B cell (primary cell): ENCODE data around the gene AOC3. TPM values are rescaled to one million over a fixed set of nuclear protein-coding genes. Genes with fewer than 3 reads are reported as not detected.

Source experiments
- ATAC-seq: fragments of 200-7000 bp; cut with Tn5 transposase; one replicate; pipeline ENCODE4 v1.10.0; 2021; ENCODE audit warnings: low read depth, mild to moderate bottlenecking, moderate number of reproducible peaks, moderate library complexity
- CTCF ChIA-PET: fragments of 350-600 bp; sonication (Branson Sonifier 250); formaldehyde crosslinking; loops from one replicate; lab custom pipeline; 2021; ENCODE audit warnings: antibody characterized with exemption, inconsistent platforms; lab: Charles Lee
- POLR2A ChIA-PET: fragments of 350-600 bp; sonication (Branson Sonifier 250); formaldehyde crosslinking; loops from one replicate; lab custom pipeline; 2021; ENCODE audit warnings: antibody characterized with exemption; lab: Charles Lee
- DNase-seq: peaks from one replicate; pipeline ENCODE4 v3.0.0; 2013
- H2AFZ ChIP-seq: 2 replicates; pipeline ENCODE4 v1.6.1; 2012; ENCODE audit warnings: mild to moderate bottlenecking, low read depth, low read length; ENCODE audit not compliant: insufficient read depth, poor library complexity, severe bottlenecking
- H3K27ac ChIP-seq, 2 donors: 1 replicate in 1 of 2; 2 replicates in 1 of 2; pipeline ENCODE4 v1.5.1; 2012 to 2013; ENCODE audit warnings: low read length in 2 of 2, mild to moderate bottlenecking in 2 of 2, moderate library complexity in 1 of 2
- H3K27me3 ChIP-seq, 4 experiments: fragments of 200-600 bp in 1 of 4; sonication (generic) in 1 of 4; replicated peaks in 1 of 4; 1 replicate in 2 of 4; 2 replicates in 2 of 4; pipeline versions ENCODE4 v1.6.1 to v1.7.0; 2013 to 2016; ENCODE audit warnings: low read length in 3 of 4, mild to moderate bottlenecking in 2 of 4, mixed read lengths in 1 of 4, moderate library complexity in 1 of 4; ENCODE audit not compliant: insufficient read depth in 4 of 4, control insufficient read depth in 3 of 4; ENCODE audit errors: control extremely low read depth in 1 of 4
- H3K36me3 ChIP-seq, 2 experiments: replicated peaks in 1 of 2; 1 replicate in 1 of 2; 2 replicates in 1 of 2; pipeline versions ENCODE4 v1.6.1 to v1.7.1; 2013; ENCODE audit warnings: low read length in 1 of 2; ENCODE audit not compliant: insufficient read depth in 2 of 2, control insufficient read depth in 1 of 2; ENCODE audit errors: control extremely low read depth in 1 of 2, extremely low read depth in 1 of 2
- H3K4me1 ChIP-seq, 2 donors: fragments of 200-600 bp in 1 of 2; sonication (generic) in 1 of 2; 1 replicate in 1 of 2; 2 replicates in 1 of 2; pipeline versions ENCODE4 v1.5.1 to v1.6.1; 2013 to 2017; ENCODE audit warnings: low read length in 2 of 2; ENCODE audit not compliant: control insufficient read depth in 2 of 2, insufficient read depth in 2 of 2
- H3K4me2 ChIP-seq: replicated peaks from 2 replicates; pipeline ENCODE3; 2012; ENCODE audit warnings: mild to moderate bottlenecking, low read depth, low read length; ENCODE audit not compliant: poor library complexity, severe bottlenecking
- H3K4me3 ChIP-seq, 5 experiments: fragments of 200-600 bp in 1 of 5; sonication (generic) in 1 of 5; 1 replicate in 3 of 5; 2 replicates in 2 of 5; pipeline versions ENCODE4 v1.5.1 to v1.7.0; 2011 to 2016; ENCODE audit warnings: low read length in 4 of 5, mild to moderate bottlenecking in 4 of 5, low read depth in 2 of 5, control low read depth in 1 of 5, moderate library complexity in 1 of 5; ENCODE audit not compliant: insufficient read depth in 1 of 5; ENCODE audit errors: control extremely low read depth in 1 of 5, extremely low read depth in 1 of 5
- H3K79me2 ChIP-seq: fragments of 200-600 bp; sonication (generic); one replicate; pipeline ENCODE4 v1.6.0; 2016; ENCODE audit warnings: low read length; ENCODE audit not compliant: control insufficient read depth, insufficient read depth
- H3K9ac ChIP-seq: fragments of 200-600 bp; sonication (generic); 2 replicates; pipeline ENCODE4 v1.6.1; 2017; ENCODE audit warnings: mild to moderate bottlenecking, low read length, moderate library complexity
- H3K9me3 ChIP-seq, 3 donors: one replicate each; pipeline versions ENCODE4 v1.6.1 to v1.7.1; 2013; ENCODE audit warnings: low read length in 2 of 3; ENCODE audit not compliant: control insufficient read depth in 2 of 3, insufficient read depth in 1 of 3; ENCODE audit errors: control extremely low read depth in 1 of 3
- H4K20me1 ChIP-seq: 2 replicates; pipeline ENCODE4 v1.6.0; 2012; ENCODE audit warnings: mild to moderate bottlenecking, low read length; ENCODE audit not compliant: insufficient read depth, control insufficient read depth, poor library complexity, severe bottlenecking
- H3K27ac Mint-ChIP-seq: one replicate; pipeline ENCODE4 v1.8.0; 2021; ENCODE audit warnings: mixed read lengths
- H3K27me3 Mint-ChIP-seq: one replicate; pipeline ENCODE4 v1.8.0; 2021; ENCODE audit warnings: mixed read lengths
- H3K4me1 Mint-ChIP-seq: one replicate; pipeline ENCODE4 v1.8.0; 2021; ENCODE audit warnings: mixed read lengths
- H3K4me3 Mint-ChIP-seq: one replicate; pipeline ENCODE4 v1.8.0; 2021; ENCODE audit warnings: mixed read lengths
- H3K9me3 Mint-ChIP-seq: one replicate; pipeline ENCODE4 v1.8.0; 2022; ENCODE audit warnings: mixed read lengths; ENCODE audit not compliant: insufficient read depth
- EZH2 ChIP-seq: IDR thresholded peaks from 2 replicates; pipeline ENCODE4 v1.6.1; 2012; ENCODE audit warnings: borderline replicate concordance, low read depth, mild to moderate bottlenecking, moderate library complexity, low read length; ENCODE audit not compliant: insufficient read depth, poor library complexity, severe bottlenecking
- whole genome bisulfite sequencing: methylation state at CpG from one replicate; pipeline ENCODE4 v1.1.5; 2013; ENCODE audit warnings: missing lambda C conversion rate; ENCODE audit not compliant: insufficient coverage; 5-methylcytosine and 5-hydroxymethylcytosine counted together
- intact Hi-C: fragments of 100-400 bp; cut with micrococcal nuclease; formaldehyde crosslinking; loops from one replicate; pipeline ENCODE4 v1.10.0; 2022
- polyA plus RNA-seq: library from polyadenylated mRNA; depleted of rRNA; stranded (reverse); fragments of >200 nt; gene quantifications from 2 replicates; pipeline ENCODE4 v1.2.3, GENCODE V29; 2012
- total RNA-seq, 2 donors: library from RNA; stranded (reverse); fragments of 120-200 nt in 1 of 2; gene quantifications; 1 replicate in 1 of 2; 2 replicates in 1 of 2; pipeline versions ENCODE4 v1.2.3 to v1.2.4, GENCODE V29; 2013 to 2022
- TF ChIP-seq, protein P1 (sequence below): fragments of 200-600 bp; IDR thresholded peaks from one replicate; pipeline ENCODE4 v1.8.0; 2022; ENCODE audit warnings: antibody characterized with exemption, mild to moderate bottlenecking

AOC3 gene
- total and polyA plus RNA-seq, 2 donors (not counting 1 experiment from before 2014, with no cell fraction given) = 1.2 to 1.5 TPM

DNA sequence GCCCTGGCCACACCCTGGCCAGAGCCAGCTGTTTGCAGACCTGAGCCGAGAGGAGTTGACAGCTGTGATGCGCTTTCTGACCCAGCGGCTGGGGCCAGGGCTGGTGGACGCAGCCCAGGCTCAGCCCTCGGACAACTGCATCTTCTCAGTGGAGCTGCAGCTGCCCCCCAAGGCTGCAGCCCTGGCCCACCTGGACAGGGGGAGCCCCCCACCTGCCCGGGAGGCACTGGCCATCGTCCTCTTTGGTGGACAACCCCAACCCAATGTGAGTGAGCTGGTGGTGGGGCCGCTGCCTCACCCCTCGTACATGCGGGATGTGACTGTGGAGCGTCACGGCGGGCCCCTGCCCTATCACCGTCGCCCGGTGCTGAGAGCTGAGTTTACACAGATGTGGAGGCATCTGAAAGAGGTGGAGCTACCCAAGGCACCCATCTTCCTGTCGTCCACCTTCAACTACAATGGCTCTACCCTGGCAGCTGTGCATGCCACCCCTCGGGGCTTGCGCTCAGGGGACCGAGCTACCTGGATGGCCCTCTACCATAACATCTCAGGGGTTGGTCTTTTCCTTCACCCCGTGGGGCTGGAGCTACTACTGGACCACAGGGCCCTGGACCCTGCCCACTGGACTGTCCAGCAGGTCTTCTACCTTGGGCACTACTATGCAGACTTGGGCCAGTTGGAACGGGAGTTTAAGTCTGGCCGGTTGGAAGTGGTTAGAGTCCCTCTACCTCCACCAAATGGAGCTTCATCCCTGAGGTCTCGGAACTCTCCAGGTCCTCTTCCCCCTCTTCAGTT is 6.0 kb upstream of the AOC3 start:
- H3K27ac Mint-ChIP-seq = no peak overlapping the region
- Histone ChIP-seq H3K4me3 (no peak overlapping the region), H3K9me3 (no peaks in the 10 kb centered on the region), H3K79me2 (no peaks in the 10 kb centered on the region), H3K4me2 (no peak overlapping the region), H3K9ac (no peak overlapping the region), H4K20me1 (no peaks in the 10 kb centered on the region), H2AFZ (no peak overlapping the region), H3K36me3 (peaks cover 2 to 54% of the 10 kb centered on the region in 2 experiments), H3K27ac (no peak overlapping the region), H3K27me3 (no peaks in the 10 kb centered on the region), H3K4me1 (no peaks in the 10 kb centered on the region)
- no peak overlapping the region for H3K4me3 Mint-ChIP-seq
- ATAC-seq (no peak), DNase-seq (no peak)
- no peaks in the 10 kb centered on the region for H3K9me3 Mint-ChIP-seq
- over 99% methylated on average over 19 of the region's 24 CpGs for WGBS
- POLR2A ChIA-PET = interaction anchor here (0.6 to 1.3 kb wide), 3 partner anchors 11 to 638 kb away, joined by 3 to 4 read pairs (median 4); no protein-coding TSS in a partner anchor
- H3K27me3 Mint-ChIP-seq = no peaks in the 10 kb centered on the region
- TF ChIP-seq EZH2 = no peak
- TF ChIP-seq, protein P1, sequence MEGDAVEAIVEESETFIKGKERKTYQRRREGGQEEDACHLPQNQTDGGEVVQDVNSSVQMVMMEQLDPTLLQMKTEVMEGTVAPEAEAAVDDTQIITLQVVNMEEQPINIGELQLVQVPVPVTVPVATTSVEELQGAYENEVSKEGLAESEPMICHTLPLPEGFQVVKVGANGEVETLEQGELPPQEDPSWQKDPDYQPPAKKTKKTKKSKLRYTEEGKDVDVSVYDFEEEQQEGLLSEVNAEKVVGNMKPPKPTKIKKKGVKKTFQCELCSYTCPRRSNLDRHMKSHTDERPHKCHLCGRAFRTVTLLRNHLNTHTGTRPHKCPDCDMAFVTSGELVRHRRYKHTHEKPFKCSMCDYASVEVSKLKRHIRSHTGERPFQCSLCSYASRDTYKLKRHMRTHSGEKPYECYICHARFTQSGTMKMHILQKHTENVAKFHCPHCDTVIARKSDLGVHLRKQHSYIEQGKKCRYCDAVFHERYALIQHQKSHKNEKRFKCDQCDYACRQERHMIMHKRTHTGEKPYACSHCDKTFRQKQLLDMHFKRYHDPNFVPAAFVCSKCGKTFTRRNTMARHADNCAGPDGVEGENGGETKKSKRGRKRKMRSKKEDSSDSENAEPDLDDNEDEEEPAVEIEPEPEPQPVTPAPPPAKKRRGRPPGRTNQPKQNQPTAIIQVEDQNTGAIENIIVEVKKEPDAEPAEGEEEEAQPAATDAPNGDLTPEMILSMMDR = no peak
- intact Hi-C loops = loop anchor here (10.0 kb wide), 1 partner anchor 90 kb away; no protein-coding TSS in a partner anchor
- no peaks in the 10 kb centered on the region for H3K4me1 Mint-ChIP-seq
- CTCF ChIA-PET = interaction anchor here (0.5 to 3.7 kb wide), 4 partner anchors 103 to 351 kb away, joined by 3 to 30 read pairs (median 3); partner anchors contain the start of gene RPL27

DNA sequence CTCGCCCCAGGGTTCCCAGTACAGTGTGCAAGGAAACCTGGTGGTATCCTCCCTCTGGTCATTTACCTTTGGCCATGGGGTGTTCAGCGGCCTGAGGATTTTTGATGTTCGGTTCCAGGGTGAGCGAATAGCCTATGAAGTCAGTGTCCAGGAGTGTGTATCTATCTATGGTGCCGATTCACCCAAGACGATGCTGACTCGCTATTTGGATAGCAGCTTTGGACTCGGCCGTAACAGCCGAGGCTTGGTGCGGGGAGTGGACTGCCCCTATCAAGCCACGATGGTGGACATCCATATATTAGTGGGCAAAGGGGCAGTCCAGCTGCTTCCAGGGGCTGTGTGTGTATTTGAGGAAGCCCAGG is 5.5 kb upstream of the AOC3 start:
- 83% methylated on average over 8 of the region's 12 CpGs for WGBS
- Histone ChIP-seq H3K36me3 (peaks cover 2 to 48% of the 10 kb centered on the region in 2 experiments), H3K4me3 (no peak overlapping the region), H3K9me3 (no peaks in the 10 kb centered on the region), H2AFZ (no peak overlapping the region), H4K20me1 (no peaks in the 10 kb centered on the region), H3K27ac (no peak overlapping the region), H3K79me2 (no peaks in the 10 kb centered on the region), H3K27me3 (no peaks in the 10 kb centered on the region), H3K4me2 (no peak overlapping the region), H3K4me1 (no peaks in the 10 kb centered on the region), H3K9ac (no peak overlapping the region)
- intact Hi-C loops = loop anchor here (10.0 kb wide), 1 partner anchor 89 kb away; no protein-coding TSS in a partner anchor
- Mint-ChIP-seq H3K27me3 (no peaks in the 10 kb centered on the region), H3K4me3 (no peak overlapping the region), H3K27ac (no peak overlapping the region), H3K9me3 (no peaks in the 10 kb centered on the region), H3K4me1 (no peaks in the 10 kb centered on the region)
- POLR2A ChIA-PET = interaction anchor here (0.7 to 1.3 kb wide), 3 partner anchors 11 to 152 kb away, joined by 3 to 5 read pairs (median 4); no protein-coding TSS in a partner anchor
- no peak for DNase-seq
- CTCF ChIA-PET = interaction anchor here (0.5 to 3.7 kb wide), 4 partner anchors 103 to 352 kb away, joined by 3 to 30 read pairs (median 3); partner anchors contain the start of gene RPL27
- TF ChIP-seq EZH2 = no peak
- TF ChIP-seq, protein P1 = no peak
- ATAC-seq = no peak
